ENCODE results near the gene SMLR1.
A peak's percentile ranks its signal among the peaks of the same experiment; 100 is the strongest.
"Not testable (repeated sequence)": the region's sequence is repeated elsewhere in the genome, so short reads cannot be mapped to it uniquely, and the experiment has no call there.

Gene SMLR1

DNA sequence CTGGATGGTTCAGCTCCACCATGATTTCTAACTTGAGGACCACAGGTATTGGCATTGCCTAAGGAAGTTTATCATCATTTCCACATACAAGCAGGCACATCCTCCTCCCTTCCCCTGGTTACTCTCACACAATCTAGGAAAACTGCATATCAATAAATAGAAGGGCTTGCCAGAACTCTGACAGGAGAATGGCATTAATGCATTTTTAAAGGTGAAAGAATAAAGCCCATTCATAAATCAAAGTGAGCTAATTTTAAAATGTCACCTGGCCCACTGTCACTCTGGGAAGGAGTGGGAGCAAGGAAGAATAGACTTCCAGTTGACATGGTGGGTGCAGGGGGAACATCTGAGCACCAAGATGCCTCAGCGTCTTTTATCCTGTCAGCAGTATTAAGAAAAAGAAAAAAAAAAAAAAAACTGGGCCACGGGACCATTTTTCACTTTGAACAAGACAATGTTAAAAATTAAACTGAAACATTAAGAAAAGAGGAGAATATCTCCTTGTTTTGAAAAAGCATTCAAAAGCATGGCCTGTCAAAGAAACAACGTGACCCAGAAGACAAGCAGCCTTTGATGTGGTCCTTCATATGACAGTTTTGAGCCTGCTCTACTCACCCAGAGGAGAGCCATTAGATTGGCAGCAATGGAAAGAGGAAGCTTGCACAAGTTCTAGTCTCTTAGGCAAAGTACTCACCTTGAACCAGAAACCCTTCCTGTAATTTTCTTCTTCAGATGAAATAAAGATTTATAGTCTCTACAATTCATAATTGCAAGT is 39.3 kb upstream of the SMLR1 start:
- TF ChIP-seq, protein P1, sequence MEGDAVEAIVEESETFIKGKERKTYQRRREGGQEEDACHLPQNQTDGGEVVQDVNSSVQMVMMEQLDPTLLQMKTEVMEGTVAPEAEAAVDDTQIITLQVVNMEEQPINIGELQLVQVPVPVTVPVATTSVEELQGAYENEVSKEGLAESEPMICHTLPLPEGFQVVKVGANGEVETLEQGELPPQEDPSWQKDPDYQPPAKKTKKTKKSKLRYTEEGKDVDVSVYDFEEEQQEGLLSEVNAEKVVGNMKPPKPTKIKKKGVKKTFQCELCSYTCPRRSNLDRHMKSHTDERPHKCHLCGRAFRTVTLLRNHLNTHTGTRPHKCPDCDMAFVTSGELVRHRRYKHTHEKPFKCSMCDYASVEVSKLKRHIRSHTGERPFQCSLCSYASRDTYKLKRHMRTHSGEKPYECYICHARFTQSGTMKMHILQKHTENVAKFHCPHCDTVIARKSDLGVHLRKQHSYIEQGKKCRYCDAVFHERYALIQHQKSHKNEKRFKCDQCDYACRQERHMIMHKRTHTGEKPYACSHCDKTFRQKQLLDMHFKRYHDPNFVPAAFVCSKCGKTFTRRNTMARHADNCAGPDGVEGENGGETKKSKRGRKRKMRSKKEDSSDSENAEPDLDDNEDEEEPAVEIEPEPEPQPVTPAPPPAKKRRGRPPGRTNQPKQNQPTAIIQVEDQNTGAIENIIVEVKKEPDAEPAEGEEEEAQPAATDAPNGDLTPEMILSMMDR (IDR thresholded peaks at IDR 0.05; ENCODE audit: insufficient read depth, low read depth, low read length, missing control alignments): no peak
- DNase-seq (ENCODE audit: low read depth): no peak
- no peak overlapping the region for H3K4me3 ChIP-seq (ENCODE audit: low read length)

DNA sequence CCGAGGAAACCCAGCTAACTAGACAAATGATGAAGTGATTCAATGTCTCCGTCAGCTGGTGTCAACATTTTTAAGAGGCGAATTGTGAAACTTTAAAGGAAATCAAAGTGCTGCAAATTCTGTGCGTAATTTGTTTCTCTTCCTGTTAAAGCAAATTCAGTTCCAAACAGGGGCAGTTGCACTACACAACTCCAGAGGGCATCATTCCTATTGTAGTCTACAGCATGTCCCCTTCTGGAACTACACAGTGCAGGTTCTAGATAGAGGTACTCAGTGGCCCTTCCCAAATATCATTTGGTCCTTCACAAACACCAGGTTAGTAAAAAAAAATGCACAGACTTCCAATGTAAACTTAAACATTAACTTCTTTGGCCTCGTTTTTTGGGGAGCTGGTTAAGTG is 38.3 kb upstream of the SMLR1 start:
- TF ChIP-seq, protein P1 (IDR thresholded peaks at IDR 0.05; ENCODE audit: insufficient read depth, low read depth, low read length, missing control alignments): no peak
- H3K4me3 ChIP-seq (ENCODE audit: low read length): no peak overlapping the region
- DNase-seq (ENCODE audit: low read depth): no peak

DNA sequence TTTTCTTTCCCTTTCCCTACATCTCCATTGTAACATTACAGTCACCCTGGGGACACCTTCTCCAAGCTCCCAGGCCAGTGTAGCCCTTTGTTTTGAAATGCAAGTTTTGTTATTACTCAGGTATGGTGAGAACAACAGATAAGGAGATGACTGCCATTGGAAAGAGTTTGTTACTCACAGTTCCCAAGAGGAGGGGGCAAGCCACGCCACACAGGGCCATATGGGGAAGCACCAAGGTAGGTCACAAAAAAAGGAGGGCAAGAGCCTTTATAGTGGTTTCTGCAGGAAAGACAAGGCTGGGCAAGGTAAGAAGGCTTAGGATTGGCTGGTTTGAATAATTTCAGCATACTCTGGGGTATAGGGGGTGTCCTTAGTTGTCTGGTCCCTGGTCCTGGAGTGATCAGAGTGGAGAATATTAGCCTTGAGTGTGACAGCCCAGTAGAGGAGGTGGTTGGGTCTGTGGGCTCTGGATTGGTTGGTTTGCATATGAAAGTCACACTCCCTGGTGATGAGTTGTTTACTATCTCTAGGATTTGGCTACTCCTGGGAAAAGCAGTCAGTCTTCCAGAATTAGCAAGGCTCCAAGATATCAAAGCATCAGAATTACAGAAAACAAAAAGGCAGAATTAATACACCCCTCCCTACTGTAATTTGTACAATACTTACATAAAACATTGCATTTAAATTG is 33.1 kb upstream of the SMLR1 start:
- H3K4me3 ChIP-seq (ENCODE audit: low read length): no peak overlapping the region
- no peak for DNase-seq (ENCODE audit: low read depth)
- TF ChIP-seq, protein P1 (IDR thresholded peaks at IDR 0.05; ENCODE audit: insufficient read depth, low read depth, low read length, missing control alignments): no peak

DNA sequence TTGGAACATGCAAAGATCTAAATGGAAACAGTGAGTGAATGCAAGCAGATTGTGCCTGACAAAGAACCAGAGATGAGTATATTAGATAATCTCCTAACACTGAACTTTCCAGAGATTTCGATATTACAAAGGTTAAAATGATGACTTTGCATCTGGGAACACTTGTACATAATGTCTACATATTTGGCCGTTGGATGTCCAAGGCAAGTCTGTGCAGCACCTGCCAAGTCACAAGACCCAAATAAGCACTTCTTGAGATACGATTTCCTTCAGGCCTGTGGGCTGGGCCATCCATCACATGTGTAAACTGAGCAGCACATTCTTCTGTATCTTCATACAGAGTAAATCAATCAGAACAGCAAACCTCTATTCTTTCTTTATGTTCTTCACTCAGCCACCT is 32.5 kb upstream of the SMLR1 start:
- H3K4me3 ChIP-seq (ENCODE audit: low read length): no peak overlapping the region
- TF ChIP-seq, protein P1 (IDR thresholded peaks at IDR 0.05; ENCODE audit: insufficient read depth, low read depth, low read length, missing control alignments): no peak
- DNase-seq (ENCODE audit: low read depth): no peak

DNA sequence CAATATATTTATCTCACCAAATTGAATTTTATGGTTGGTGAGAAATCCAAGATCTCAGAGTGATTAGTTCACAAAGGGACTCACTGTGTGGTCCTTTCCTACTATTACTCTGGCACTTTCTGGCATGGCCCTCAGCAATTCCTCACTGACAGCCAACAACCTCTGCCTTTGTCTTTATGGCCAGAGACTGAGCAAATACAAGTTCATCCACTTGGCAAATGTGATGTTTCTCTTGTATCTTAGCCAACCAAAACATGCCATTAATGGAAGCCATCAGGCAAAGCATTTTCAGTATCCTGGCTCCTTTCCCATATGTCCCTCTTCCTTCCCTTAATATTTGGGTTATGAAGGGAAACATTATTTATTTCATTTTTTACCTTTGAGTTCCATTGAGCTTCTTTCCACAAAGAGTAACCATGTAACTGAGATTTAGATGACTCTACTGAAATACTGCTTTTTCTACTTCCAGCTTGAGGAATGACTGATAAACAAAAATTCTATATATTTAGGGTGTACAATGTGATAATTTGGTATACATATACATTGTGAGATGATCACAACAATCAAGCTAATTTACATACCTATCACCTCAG is 30.8 kb upstream of the SMLR1 start:
- no peak overlapping the region for H3K4me3 ChIP-seq (ENCODE audit: low read length)
- DNase-seq (ENCODE audit: low read depth): peak; percentile 14
- TF ChIP-seq, protein P1 (IDR thresholded peaks at IDR 0.05; ENCODE audit: insufficient read depth, low read depth, low read length, missing control alignments): no peak

DNA sequence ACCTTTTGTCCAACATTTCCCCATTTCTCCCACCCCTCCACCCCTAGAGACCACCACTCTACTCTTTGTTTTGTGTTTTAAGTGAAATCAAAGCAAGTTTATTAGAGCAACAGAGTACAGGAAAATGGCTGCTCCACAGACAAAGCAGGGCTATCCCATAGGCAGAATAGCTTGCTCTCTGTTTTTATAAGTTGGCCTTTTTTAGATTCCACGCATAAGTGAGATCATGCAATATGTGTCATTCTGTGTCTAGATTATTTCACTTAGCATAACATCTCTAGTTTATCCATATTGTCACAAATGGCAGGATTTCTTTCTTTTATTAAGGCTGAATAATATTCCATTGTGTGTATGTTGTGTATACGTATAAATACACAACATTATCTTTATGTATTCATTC is 30.1 kb upstream of the SMLR1 start:
- TF ChIP-seq, protein P1 (IDR thresholded peaks at IDR 0.05; ENCODE audit: insufficient read depth, low read depth, low read length, missing control alignments): no peak
- no peak for DNase-seq (ENCODE audit: low read depth)
- H3K4me3 ChIP-seq (ENCODE audit: low read length): no peak overlapping the region

DNA sequence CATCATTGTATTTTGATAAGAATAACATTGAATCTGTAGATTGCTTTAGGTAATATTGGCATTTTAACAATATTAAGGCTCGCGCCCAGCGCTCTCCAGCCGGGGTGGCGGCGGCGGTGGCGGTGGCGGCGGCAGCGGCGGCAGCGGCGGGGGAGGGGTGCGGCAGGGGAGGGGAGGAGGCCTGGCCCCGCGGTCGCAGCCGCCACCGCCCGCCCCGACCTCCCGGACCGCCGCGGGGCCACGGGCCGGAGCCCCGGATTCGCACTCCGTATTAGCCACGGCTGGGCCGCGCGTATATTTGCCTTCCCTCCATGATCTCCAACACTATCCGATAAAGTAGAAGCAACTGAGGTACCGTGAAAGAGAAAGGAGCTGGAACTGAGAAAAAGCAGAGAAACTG is 25.8 kb upstream of the SMLR1 start:
- H3K4me3 ChIP-seq (ENCODE audit: low read length); DNase-seq (ENCODE audit: low read depth): not testable (repeated sequence)
